ENCODE measurements around the gene FAM167B.
"Not testable (repeated sequence)": the region's sequence is repeated elsewhere in the genome, so short reads cannot be mapped to it uniquely, and the experiment has no call there.

Gene FAM167B

GRCh38 chr1:32263744-32264143 is 16.7 kb downstream of the FAM167B start:
- DNase-seq = no peak

GRCh38 chr1:32265846-32266245 is 18.8 kb downstream of the FAM167B start:
- DNase-seq = no peak

GRCh38 chr1:32266921-32267591 is 20.0 kb downstream of the FAM167B start:
- DNase-seq = no peak

GRCh38 chr1:32269744-32270143 is 22.7 kb downstream of the FAM167B start:
- DNase-seq = no peak

- no peak for DNase-seq
These were observed 25.8 kb downstream of the FAM167B start for GRCh38 chr1:32272557-32273390.

GRCh38 chr1:32273391-32274208 is 26.6 kb downstream of the FAM167B start:
- peak; percentile 85 for DNase-seq

GRCh38 chr1:32274646-32275340 is 27.8 kb downstream of the FAM167B start:
- no peak for DNase-seq

GRCh38 chr1:32275424-32275823 is 28.4 kb downstream of the FAM167B start:
- no peak for DNase-seq

- no peak for DNase-seq
These were observed 29.2 kb downstream of the FAM167B start for GRCh38 chr1:32276032-32276782.

GRCh38 chr1:32284777-32285176 is 37.8 kb downstream of the FAM167B start:
- DNase-seq = not testable (repeated sequence)

GRCh38 chr1:32285658-32286057 is 38.6 kb downstream of the FAM167B start:
- no peak for DNase-seq

GRCh38 chr1:32286763-32287162 is 39.7 kb downstream of the FAM167B start:
- DNase-seq = no peak

- DNase-seq = no peak
These were observed 42.2 kb downstream of the FAM167B start for GRCh38 chr1:32289256-32289655.

- no peak for DNase-seq
These were observed 44.2 kb downstream of the FAM167B start for GRCh38 chr1:32291145-32291707.

GRCh38 chr1:32291708-32292538 is 44.9 kb downstream of the FAM167B start, which contains the start of gene HDAC1:
HDAC1 (plus strand) TSS chr1:32292083; CDS start chr1:32292170, 87 bp downstream.
- DNase-seq = peak; percentile 97

GRCh38 chr1:32298211-32298610 is 51.2 kb downstream of the FAM167B start:
- DNase-seq = not testable (repeated sequence)
